Measurements from ENCODE around the gene SAMD4A. TPM values are rescaled to one million over a fixed set of nuclear protein-coding genes. Genes with fewer than 3 reads are reported as not detected.

SAMD4A gene
- polyA plus RNA-seq, 3 donors: 3.2 to 8.6 (median 4.2) TPM

- Histone ChIP-seq H3K4me1 (ENCODE audit: control insufficient read depth in 1 of 2, insufficient read depth in 2 of 2, low read length in 2 of 2) (no peaks in the 10 kb centered on the region), H3K27ac (ENCODE audit: low read depth in 1 of 2, low read length in 2 of 2) (no peak overlapping the region), H3K4me3 (replicated peaks in 1 of 3; ENCODE audit: low read depth in 2 of 3, low read length in 3 of 3) (no peak overlapping the region), H3K27me3 (ENCODE audit: control insufficient read depth in 2 of 2, insufficient read depth in 2 of 2, low read length in 2 of 2) (no peaks in the 10 kb centered on the region), H2AFZ (ENCODE audit: insufficient read depth, low read depth, low read length, poor library complexity, severe bottlenecking) (no peak overlapping the region), H3K9ac (ENCODE audit: insufficient read depth, low read length, poor library complexity, severe bottlenecking) (no peak overlapping the region), H3K36me3 (replicated peaks in 1 of 2; ENCODE audit: control insufficient read depth in 1 of 2, insufficient read depth in 2 of 2, low read length in 2 of 2) (no peaks in the 10 kb centered on the region), H3K79me2 (ENCODE audit: insufficient read depth, low read length) (no peaks in the 10 kb centered on the region), H4K20me1 (ENCODE audit: insufficient read depth, low read length) (no peaks in the 10 kb centered on the region), H3K4me2 (replicated peaks; ENCODE audit: extremely low read depth, low read length, poor library complexity, severe bottlenecking) (no peak overlapping the region), H3K9me3 (replicated peaks in 1 of 2; ENCODE audit: control insufficient read depth in 1 of 2, insufficient read depth in 1 of 2, low read length in 2 of 2) (no peaks in the 10 kb centered on the region)
- Mint-ChIP-seq H3K27ac (no peak overlapping the region), H3K9me3 (peaks cover 0 to 2% (median 0%) of the 10 kb centered on the region in 7 donors), H3K27me3 (ENCODE audit: low read depth in 3 of 3) (peaks cover 0 to 3% (median 0%) of the 10 kb centered on the region in 3 donors), H3K4me1 (no peaks in the 10 kb centered on the region), H3K4me3 (no peak overlapping the region), H3K36me3 (no peaks in the 10 kb centered on the region)
- no peak for DNase-seq
- intact Hi-C loops (cut with micrococcal nuclease): no loop called here
- TF ChIP-seq CTCF (IDR thresholded peaks at IDR 0.05): no peak
- 96% methylated on average over 3 of the region's 3 CpGs for WGBS (ENCODE audit: insufficient coverage)
Observed at GRCh38 chr14:54606631-54607133, 39.8 kb downstream of the SAMD4A start.

- no peak overlapping the region for H3K27ac ChIP-seq (ENCODE audit: low read depth in 1 of 2, low read length in 2 of 2)
- Mint-ChIP-seq H3K4me3 (no peak overlapping the region), H3K36me3 (no peaks in the 10 kb centered on the region), H3K4me1 (no peaks in the 10 kb centered on the region), H3K9me3 (peaks cover 0 to 2% (median 0%) of the 10 kb centered on the region in 7 donors), H3K27ac (no peak overlapping the region), H3K27me3 (ENCODE audit: low read depth in 3 of 3) (peaks cover 0 to 3% (median 2%) of the 10 kb centered on the region in 3 donors)
- no peaks in the 10 kb centered on the region for H3K27me3 ChIP-seq (ENCODE audit: control insufficient read depth in 2 of 2, insufficient read depth in 2 of 2, low read length in 2 of 2)
- no peaks in the 10 kb centered on the region for H3K79me2 ChIP-seq (ENCODE audit: insufficient read depth, low read length)
- no peaks in the 10 kb centered on the region for H3K36me3 ChIP-seq (replicated peaks in 1 of 2; ENCODE audit: control insufficient read depth in 1 of 2, insufficient read depth in 2 of 2, low read length in 2 of 2)
- no peaks in the 10 kb centered on the region for H3K4me1 ChIP-seq (ENCODE audit: control insufficient read depth in 1 of 2, insufficient read depth in 2 of 2, low read length in 2 of 2)
- intact Hi-C loops (cut with micrococcal nuclease): no loop called here
- no peak for TF ChIP-seq CTCF (IDR thresholded peaks at IDR 0.05)
- no peak overlapping the region for H3K4me2 ChIP-seq (replicated peaks; ENCODE audit: extremely low read depth, low read length, poor library complexity, severe bottlenecking)
- no peaks in the 10 kb centered on the region for H3K9me3 ChIP-seq (replicated peaks in 1 of 2; ENCODE audit: control insufficient read depth in 1 of 2, insufficient read depth in 1 of 2, low read length in 2 of 2)
- H3K4me3 ChIP-seq (replicated peaks in 1 of 3; ENCODE audit: low read depth in 2 of 3, low read length in 3 of 3): no peak overlapping the region
- H2AFZ ChIP-seq (ENCODE audit: insufficient read depth, low read depth, low read length, poor library complexity, severe bottlenecking): no peak overlapping the region
- H3K9ac ChIP-seq (ENCODE audit: insufficient read depth, low read length, poor library complexity, severe bottlenecking): no peak overlapping the region
- DNase-seq: no peak
- H4K20me1 ChIP-seq (ENCODE audit: insufficient read depth, low read length): no peaks in the 10 kb centered on the region
- no CpG with 5 or more reads among the region's 5 CpGs for WGBS (ENCODE audit: insufficient coverage)
Observed at GRCh38 chr14:54609576-54609975, 42.6 kb downstream of the SAMD4A start.
